ENCODE data around the gene GLOD4. TPM values are rescaled to one million over a fixed set of nuclear protein-coding genes. Genes with fewer than 3 reads are reported as not detected.

GLOD4 gene
- polyA plus RNA-seq, 1 donor from 2014 or later: 235 TPM

DNA sequence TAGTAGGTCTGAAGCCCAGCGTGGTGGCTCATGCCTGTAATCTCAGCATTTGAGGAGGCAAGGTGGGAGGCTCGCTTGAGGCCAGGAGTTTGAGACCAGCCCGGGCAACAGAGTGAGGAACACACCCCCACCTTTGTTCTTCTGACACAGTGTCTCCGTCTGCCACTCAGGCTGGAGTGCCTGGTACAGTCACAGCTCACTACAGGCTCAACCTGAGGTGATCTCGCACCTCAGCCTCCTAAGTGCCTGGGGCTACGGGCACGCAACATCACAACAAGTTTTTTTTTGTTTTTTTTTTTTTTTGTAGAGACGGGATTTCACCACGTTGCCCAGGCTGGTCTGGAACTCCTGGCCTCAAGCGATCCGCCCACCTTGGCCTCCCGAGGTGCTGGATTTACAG, 56.3 kb downstream of the GLOD4 start:
- no peaks in the 10 kb centered on the region for H4K20me1 ChIP-seq (ENCODE audit: insufficient read depth)
- no peak overlapping the region for H3K4me2 ChIP-seq (ENCODE audit: low read length)
- no peaks in the 10 kb centered on the region for H3K27me3 ChIP-seq (ENCODE audit: insufficient read depth, low read depth, low read length)
- H3K79me2 ChIP-seq (replicated peaks; ENCODE audit: insufficient read depth, low read length): no peaks in the 10 kb centered on the region
- no peaks in the 10 kb centered on the region for H3K9me3 ChIP-seq (ENCODE audit: low read length)
- no peak overlapping the region for H3K9ac ChIP-seq (ENCODE audit: low read length)
- no peak overlapping the region for H3K4me3 ChIP-seq (ENCODE audit: low read length)
- H3K36me3 ChIP-seq (ENCODE audit: insufficient read depth, low read length): no peaks in the 10 kb centered on the region
- no peak overlapping the region for H2AFZ ChIP-seq (ENCODE audit: low read depth, low read length)
- no peak overlapping the region for H3K27ac ChIP-seq (ENCODE audit: low read length)
- H3K9me2 ChIP-seq (ENCODE audit: insufficient read depth, low read length): no peaks in the 10 kb centered on the region
- H3F3A ChIP-seq (ENCODE audit: insufficient read depth, low read length, poor library complexity, severe bottlenecking): no peaks in the 10 kb centered on the region
- TF ChIP-seq SMC3 (conservative IDR thresholded peaks at IDR 0.05; ENCODE audit: poor library complexity) (no peak), POLR2AphosphoS5 (IDR thresholded peaks at IDR 0.05) (no peak), EZH2 (IDR thresholded peaks at IDR 0.05; ENCODE audit: borderline replicate concordance, insufficient read depth, low read length, poor library complexity, severe bottlenecking) (no peak)

DNA sequence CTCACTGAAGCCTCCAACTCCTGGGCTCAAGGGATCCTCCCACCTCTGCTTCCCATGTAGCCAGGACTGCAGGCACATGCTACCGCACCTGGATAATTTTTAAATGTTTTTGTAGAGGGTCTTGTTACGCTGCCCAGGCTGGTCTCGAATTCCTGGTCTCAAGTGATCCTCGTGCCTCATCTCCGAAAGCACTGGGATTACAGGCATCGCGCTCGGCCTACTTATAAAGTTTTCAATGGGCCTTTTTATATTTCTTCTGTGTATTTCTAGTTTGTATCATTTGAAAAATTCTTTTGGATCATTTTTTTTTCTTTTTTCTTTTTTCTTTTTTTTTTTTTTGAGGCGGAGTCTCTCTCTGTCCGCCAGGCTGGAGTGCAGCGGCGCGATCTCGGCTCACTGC, 57.0 kb downstream of the GLOD4 start:
- no peaks in the 10 kb centered on the region for H3K79me2 ChIP-seq (replicated peaks; ENCODE audit: insufficient read depth, low read length)
- H3K9ac ChIP-seq (ENCODE audit: low read length): no peak overlapping the region
- H3F3A ChIP-seq (ENCODE audit: insufficient read depth, low read length, poor library complexity, severe bottlenecking): no peaks in the 10 kb centered on the region
- H3K27me3 ChIP-seq (ENCODE audit: insufficient read depth, low read depth, low read length): no peaks in the 10 kb centered on the region
- no peak overlapping the region for H3K4me3 ChIP-seq (ENCODE audit: low read length)
- no peak overlapping the region for H2AFZ ChIP-seq (ENCODE audit: low read depth, low read length)
- no peak overlapping the region for H3K27ac ChIP-seq (ENCODE audit: low read length)
- TF ChIP-seq EZH2 (IDR thresholded peaks at IDR 0.05; ENCODE audit: borderline replicate concordance, insufficient read depth, low read length, poor library complexity, severe bottlenecking) (no peak), EP300 (conservative IDR thresholded peaks at IDR 0.05; ENCODE audit: poor library complexity, severe bottlenecking) (no peak), SMC3 (conservative IDR thresholded peaks at IDR 0.05; ENCODE audit: poor library complexity) (no peak), TAF1 (IDR thresholded peaks at IDR 0.05; ENCODE audit: low read depth) (no peak), MXI1 (conservative IDR thresholded peaks at IDR 0.05; ENCODE audit: poor library complexity, severe bottlenecking) (no peak), POLR2AphosphoS5 (IDR thresholded peaks at IDR 0.05) (no peak), RAD21 (conservative IDR thresholded peaks at IDR 0.05) (no peak)
- TF ChIP-seq, protein P1, sequence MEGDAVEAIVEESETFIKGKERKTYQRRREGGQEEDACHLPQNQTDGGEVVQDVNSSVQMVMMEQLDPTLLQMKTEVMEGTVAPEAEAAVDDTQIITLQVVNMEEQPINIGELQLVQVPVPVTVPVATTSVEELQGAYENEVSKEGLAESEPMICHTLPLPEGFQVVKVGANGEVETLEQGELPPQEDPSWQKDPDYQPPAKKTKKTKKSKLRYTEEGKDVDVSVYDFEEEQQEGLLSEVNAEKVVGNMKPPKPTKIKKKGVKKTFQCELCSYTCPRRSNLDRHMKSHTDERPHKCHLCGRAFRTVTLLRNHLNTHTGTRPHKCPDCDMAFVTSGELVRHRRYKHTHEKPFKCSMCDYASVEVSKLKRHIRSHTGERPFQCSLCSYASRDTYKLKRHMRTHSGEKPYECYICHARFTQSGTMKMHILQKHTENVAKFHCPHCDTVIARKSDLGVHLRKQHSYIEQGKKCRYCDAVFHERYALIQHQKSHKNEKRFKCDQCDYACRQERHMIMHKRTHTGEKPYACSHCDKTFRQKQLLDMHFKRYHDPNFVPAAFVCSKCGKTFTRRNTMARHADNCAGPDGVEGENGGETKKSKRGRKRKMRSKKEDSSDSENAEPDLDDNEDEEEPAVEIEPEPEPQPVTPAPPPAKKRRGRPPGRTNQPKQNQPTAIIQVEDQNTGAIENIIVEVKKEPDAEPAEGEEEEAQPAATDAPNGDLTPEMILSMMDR (IDR thresholded peaks at IDR 0.05; ENCODE audit: poor library complexity, severe bottlenecking): no peak
- TF ChIP-seq, protein P2, sequence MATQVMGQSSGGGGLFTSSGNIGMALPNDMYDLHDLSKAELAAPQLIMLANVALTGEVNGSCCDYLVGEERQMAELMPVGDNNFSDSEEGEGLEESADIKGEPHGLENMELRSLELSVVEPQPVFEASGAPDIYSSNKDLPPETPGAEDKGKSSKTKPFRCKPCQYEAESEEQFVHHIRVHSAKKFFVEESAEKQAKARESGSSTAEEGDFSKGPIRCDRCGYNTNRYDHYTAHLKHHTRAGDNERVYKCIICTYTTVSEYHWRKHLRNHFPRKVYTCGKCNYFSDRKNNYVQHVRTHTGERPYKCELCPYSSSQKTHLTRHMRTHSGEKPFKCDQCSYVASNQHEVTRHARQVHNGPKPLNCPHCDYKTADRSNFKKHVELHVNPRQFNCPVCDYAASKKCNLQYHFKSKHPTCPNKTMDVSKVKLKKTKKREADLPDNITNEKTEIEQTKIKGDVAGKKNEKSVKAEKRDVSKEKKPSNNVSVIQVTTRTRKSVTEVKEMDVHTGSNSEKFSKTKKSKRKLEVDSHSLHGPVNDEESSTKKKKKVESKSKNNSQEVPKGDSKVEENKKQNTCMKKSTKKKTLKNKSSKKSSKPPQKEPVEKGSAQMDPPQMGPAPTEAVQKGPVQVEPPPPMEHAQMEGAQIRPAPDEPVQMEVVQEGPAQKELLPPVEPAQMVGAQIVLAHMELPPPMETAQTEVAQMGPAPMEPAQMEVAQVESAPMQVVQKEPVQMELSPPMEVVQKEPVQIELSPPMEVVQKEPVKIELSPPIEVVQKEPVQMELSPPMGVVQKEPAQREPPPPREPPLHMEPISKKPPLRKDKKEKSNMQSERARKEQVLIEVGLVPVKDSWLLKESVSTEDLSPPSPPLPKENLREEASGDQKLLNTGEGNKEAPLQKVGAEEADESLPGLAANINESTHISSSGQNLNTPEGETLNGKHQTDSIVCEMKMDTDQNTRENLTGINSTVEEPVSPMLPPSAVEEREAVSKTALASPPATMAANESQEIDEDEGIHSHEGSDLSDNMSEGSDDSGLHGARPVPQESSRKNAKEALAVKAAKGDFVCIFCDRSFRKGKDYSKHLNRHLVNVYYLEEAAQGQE (IDR thresholded peaks at IDR 0.05; ENCODE audit: borderline replicate concordance): no peak
- H4K20me1 ChIP-seq (ENCODE audit: insufficient read depth): no peaks in the 10 kb centered on the region
- H3K4me2 ChIP-seq (ENCODE audit: low read length): no peak overlapping the region
- no peaks in the 10 kb centered on the region for H3K36me3 ChIP-seq (ENCODE audit: insufficient read depth, low read length)
- H3K9me2 ChIP-seq (ENCODE audit: insufficient read depth, low read length): no peaks in the 10 kb centered on the region
- no peaks in the 10 kb centered on the region for H3K9me3 ChIP-seq (ENCODE audit: low read length)

DNA sequence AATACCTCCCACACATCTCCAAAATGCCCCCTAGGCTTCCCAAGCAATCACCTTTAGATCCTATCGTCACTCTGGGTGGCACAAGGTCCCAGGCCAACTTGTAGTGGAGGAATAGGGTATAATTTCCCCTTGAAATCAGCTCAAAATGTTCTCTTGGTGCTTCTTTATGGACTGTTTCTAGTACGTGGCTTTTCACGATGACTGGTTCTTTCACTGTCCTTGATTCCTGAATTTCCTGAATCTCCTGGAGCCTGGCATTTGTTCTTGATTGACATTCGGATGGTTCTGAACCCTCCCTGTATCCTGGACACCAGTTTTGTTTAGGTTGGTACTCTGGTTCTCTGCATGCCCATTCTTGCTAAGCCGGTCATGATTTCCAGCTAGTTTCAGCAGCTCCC, 60.5 kb downstream of the GLOD4 start:
- H3K79me2 ChIP-seq (replicated peaks; ENCODE audit: insufficient read depth, low read length): peaks cover 3% of the 10 kb centered on the region
- no peak overlapping the region for H3K4me2 ChIP-seq (ENCODE audit: low read length)
- H4K20me1 ChIP-seq (ENCODE audit: insufficient read depth): no peaks in the 10 kb centered on the region
- H3K4me3 ChIP-seq (ENCODE audit: low read length): no peak overlapping the region
- no peaks in the 10 kb centered on the region for H3K9me3 ChIP-seq (ENCODE audit: low read length)
- H3K27ac ChIP-seq (ENCODE audit: low read length): no peak overlapping the region
- no peaks in the 10 kb centered on the region for H3K36me3 ChIP-seq (ENCODE audit: insufficient read depth, low read length)
- H3K27me3 ChIP-seq (ENCODE audit: insufficient read depth, low read depth, low read length): no peaks in the 10 kb centered on the region
- no peak overlapping the region for H2AFZ ChIP-seq (ENCODE audit: low read depth, low read length)
- no peak overlapping the region for H3K9ac ChIP-seq (ENCODE audit: low read length)
- TF ChIP-seq EP300 (conservative IDR thresholded peaks at IDR 0.05; ENCODE audit: poor library complexity, severe bottlenecking) (no peak), TAF1 (IDR thresholded peaks at IDR 0.05; ENCODE audit: low read depth) (no peak), POLR2AphosphoS5 (IDR thresholded peaks at IDR 0.05) (no peak), MXI1 (conservative IDR thresholded peaks at IDR 0.05; ENCODE audit: poor library complexity, severe bottlenecking) (no peak), RAD21 (conservative IDR thresholded peaks at IDR 0.05) (no peak), EZH2 (IDR thresholded peaks at IDR 0.05; ENCODE audit: borderline replicate concordance, insufficient read depth, low read length, poor library complexity, severe bottlenecking) (no peak)
- TF ChIP-seq, protein P1 (IDR thresholded peaks at IDR 0.05; ENCODE audit: poor library complexity, severe bottlenecking): no peak
- TF ChIP-seq, protein P2 (IDR thresholded peaks at IDR 0.05; ENCODE audit: borderline replicate concordance): no peak
- H3K9me2 ChIP-seq (ENCODE audit: insufficient read depth, low read length): no peaks in the 10 kb centered on the region
- H3F3A ChIP-seq (ENCODE audit: insufficient read depth, low read length, poor library complexity, severe bottlenecking): no peaks in the 10 kb centered on the region
